NCI-H345 (cell line): Measurements from ENCODE around the gene DGKG.

ENCODE experiments used
- DNase-seq: peaks from one replicate; lab custom pipeline; 2025; lab: John Stamatoyannopoulos, UW

DGKG gene

DNA sequence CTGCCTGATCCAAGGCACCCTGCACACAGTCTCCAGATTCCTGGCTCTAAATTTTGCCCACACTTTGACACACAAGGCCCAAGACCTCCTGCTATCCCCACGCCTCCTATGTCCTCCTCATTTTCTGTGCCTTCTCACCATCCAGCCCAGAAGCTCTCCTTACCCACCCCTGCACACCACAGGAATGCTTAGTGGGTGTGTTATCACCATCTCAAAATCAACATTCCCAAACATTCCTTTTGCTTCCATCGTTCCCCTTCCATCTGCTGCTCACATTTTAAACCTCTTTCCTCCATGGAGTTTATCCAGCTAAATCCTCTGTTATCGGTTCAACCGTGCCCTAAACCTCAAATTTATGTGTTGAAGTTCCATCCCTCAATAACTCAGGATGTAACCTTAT lies 43.9 kb downstream of the DGKG start:
- no peak for DNase-seq

DNA sequence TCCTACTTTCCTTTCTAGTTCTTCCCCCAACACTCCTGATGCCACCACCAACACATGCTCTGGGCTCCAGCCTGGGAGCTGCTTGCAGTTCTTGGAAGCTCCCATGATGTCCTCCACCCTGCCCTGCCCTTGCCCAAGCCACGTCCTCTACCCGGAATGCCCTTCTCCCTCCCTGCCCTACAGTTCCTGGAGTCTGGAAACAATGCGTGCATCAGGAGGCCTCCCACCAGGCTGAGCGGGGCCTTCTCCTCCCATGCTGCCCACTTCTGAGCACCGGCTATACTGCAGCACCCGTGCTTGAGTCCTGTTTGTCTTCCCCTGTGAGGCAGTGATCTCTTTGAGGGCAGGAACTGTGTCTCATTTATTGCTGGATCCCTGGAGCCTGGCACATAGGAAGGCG lies 44.6 kb downstream of the DGKG start:
- DNase-seq = no peak

DNA sequence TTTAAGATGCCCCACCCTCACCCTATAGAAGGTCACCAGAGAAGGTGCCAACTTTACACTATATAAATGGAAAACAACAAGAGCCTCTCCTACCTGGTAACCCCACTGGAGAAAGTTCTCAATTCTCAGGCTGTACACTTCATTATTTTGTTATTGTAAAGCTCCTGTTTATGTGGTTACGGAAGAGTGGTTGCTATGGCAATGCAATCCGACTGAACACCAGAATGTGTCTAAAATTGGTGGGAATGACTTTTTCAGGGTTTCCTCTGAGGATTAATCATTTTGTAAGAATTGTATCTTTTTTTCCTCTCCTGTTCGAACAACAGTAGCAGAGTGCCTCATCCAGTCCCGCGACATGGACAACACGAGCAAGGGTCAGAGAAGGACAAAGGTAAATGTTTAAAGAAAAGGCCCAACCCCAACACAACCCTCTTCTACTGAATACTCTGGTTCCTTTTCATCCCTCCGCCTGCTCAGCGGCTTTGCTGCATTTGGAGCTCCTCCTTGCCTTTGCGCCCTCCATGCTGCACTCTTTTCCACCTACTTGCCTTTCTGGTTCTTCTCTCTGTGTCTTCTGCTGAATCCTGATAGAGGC lies 45.3 kb downstream of the DGKG start:
- DNase-seq = no peak

DNA sequence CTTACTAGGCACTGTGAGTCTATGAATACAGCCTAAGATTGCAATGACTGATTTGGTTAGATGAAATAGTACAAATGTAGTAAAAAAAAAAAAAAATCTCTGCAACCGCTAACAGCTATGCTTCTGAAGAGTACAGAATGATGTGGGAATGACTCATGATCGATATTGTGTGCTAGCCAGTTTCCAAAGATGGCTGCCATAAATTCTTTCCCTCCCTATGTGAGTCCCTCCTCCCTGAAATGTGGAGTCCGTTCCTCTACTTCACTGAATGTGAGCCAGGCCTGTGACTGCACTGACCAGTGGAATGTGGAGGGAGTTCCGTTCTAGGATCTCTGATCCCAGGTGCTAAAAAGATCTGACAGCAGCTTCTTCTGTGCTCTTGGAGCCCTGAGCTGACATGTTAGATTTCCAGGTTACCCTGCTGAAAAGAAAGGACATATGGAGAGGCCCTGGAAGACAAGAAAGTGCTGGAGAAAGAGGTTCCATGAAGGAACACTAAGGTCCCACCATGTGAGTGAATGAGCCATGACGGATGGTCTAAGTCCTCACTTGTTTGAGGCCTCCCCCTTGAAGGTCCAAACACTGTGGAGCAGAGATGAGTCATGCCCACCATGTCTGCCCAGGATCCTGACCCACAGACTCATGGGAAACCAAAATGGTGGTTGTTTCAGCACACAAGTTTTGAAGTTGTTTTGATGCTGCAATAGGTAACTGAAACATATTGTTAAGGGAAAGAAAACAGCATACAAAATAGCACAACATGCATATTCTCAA lies 46.3 kb downstream of the DGKG start:
- DNase-seq = no peak

DNA sequence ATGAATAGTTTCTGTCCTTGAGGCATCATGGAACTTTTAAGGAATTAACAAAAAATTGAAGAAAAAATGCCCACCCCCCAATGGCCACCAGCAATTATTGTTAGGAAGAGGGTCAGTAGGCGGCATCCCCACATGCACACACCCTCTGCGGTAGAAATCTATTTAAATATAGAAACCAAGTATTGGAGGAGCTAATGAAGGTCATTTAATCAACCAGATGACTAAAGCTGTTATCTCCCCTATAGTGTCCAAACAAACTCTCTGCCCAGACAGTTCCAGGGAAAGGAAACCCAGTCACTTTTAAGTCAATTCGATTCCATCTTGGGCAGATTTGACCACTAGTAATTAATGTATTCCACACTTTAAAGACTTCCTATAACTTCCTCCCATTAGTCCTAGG lies 47.1 kb downstream of the DGKG start:
- DNase-seq = no peak

DNA sequence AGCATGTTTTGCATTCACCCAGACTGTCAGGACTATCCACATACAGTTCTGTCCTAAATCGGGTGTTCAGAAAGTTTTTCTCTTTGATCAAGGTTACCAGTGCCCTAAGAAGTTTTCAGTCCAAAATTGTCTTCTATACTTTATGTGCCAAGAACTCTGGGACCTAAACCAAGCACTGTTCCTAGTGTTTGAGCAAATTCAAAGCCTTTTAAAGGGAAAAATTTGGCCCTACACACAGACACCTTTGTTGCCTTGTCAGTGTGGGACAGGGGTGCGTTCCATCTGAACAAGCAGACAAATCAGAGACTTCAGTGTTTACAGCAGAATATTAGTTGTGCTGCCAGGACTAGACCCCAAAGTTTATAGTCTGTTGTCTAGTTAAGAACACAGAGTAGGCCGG lies 50.6 kb downstream of the DGKG start:
- DNase-seq = no peak

DNA sequence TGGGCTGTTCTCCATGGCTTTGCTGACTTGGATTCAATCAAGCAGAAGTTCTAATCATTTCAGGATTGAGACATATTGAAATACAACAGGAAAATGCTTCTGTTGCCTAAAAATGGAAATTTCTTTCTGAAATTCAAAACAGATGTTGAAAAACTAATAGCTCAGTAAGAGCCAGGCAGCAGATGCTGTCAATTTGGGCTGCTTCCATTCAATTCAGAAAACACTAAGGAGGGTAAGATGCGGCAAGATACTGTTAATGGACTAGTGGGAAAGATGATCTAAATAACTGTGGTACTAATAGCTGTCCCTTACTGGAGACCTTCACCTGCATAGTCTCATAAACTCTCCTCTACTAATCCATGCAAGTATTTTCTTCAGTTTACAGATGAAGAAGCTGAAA lies 53.5 kb downstream of the DGKG start:
- no peak for DNase-seq

DNA sequence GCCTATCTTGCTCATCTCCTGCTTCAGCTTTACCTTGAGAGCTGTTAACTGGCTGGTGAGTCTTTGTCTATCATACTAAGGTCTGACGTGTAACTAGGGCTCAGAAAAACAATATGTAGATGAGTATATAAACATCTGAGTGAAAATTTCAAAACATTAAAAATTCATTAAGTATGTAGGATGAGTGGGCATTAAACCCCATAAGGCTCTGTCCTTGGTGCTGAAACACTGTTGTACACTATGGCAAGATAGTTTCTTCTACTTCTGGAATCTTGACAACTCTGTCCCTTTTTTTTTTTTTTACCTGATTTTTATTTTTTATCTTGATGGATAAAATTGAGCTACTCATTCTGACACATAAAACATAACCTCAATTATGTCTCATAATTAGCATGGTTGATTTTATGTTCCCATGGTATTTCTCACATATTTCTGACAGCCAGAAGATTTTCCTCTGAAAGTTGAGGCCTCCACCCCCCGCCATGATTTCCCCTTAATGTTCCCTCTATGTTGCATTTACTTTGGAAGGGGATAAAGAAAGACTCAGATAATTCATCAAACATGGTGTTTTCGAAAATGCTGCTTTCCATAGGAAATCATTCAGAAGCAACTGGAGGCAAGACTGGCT lies 54.3 kb downstream of the DGKG start:
- DNase-seq = no peak

DNA sequence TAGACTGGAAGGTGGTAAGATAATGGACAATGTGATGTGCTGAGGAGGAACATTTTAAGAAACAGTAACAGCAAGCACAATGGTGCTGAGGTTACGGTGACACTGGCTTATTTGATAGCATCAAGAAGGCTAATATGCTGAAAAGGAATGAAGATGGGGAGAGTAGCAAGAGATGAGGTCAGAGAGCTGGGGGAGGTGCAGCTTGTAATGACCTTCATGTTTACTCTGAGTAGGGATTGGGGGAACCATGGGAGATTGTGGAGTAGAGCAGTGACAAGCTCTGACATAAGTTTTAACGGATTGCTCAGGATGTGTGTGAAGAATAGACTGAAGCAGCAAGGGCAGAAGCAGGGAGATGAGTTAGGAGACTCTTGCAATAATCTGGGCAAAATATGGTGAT lies 56.7 kb downstream of the DGKG start:
- DNase-seq = no peak

DNA sequence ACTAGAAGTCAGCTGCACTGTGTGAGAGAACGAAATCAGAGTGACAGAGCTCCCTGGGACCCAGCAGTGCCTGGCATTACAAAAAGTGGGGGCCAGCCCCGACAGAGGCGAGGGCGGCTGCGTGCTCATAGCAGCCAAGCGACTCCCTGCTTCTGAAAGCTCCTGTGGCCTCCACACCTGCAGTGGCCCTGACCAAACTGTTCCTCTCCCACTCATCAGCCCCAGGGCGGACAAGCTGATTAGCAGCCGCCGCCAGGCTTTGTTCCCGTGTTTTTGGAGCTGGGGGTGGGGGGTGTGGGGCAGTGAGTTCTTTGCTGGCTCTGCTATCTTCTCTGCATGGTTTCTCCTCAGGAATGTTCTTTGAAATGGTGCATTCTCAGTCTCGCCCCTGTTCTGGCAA lies 58.1 kb downstream of the DGKG start:
- DNase-seq = no peak

DNA sequence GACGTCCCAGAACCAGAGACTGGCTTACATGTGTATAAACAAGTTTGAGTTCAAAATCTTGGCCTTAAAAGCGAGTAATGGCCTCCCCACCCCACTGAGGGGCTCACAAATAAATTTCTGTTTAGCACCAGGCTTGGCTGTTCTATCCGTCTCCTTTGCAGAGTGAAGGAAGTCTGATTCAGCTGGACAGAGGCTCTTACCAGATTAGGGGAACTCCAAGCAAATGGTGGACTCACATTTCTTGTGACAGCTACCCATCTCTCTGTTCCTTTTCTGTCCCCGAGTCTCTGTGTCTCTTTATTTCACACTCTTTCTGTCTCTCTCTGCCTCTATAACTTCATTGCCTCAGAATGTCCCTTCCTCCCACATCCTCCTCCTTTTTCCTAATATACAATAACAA lies 62.7 kb downstream of the DGKG start:
- DNase-seq = no peak

DNA sequence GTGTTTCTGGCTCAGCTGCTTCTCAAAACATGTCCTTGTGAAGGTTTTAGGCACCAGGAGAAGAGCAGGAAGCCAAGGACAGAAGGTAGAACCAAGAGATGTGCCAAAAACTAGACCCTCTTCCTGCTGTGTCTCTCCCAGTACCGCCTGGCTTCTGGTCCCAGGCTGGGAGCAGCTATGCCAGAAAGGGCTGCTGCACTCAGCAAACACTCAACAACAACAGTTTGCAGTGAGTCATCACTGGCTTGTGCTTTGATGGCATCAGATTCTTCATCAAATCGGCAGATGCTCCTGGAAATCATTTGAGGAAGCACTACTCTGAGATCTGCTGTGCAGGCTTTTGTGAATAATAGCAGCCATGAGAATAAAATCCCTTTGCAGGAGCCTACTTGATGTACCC lies 63.2 kb downstream of the DGKG start:
- peak; percentile 30 for DNase-seq

DNA sequence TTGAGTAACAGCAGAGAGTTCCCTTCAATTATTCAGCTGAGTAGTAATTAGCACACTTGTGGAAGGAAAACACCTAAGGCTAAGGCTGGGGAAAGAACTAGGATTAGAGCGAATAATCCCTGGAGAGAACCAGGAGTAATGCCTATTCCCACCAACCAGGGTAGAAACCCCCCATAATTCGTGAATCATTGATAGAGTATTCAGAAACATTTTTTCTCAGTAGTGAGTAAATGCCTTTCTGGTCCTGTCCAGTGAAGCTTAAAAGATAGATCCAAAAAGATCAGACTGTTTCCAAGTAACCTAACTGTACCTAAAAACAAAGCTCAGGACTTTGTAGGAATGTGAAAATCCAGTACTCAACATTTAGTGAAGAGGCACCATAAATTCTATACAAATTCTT lies 71.2 kb downstream of the DGKG start:
- no peak for DNase-seq

DNA sequence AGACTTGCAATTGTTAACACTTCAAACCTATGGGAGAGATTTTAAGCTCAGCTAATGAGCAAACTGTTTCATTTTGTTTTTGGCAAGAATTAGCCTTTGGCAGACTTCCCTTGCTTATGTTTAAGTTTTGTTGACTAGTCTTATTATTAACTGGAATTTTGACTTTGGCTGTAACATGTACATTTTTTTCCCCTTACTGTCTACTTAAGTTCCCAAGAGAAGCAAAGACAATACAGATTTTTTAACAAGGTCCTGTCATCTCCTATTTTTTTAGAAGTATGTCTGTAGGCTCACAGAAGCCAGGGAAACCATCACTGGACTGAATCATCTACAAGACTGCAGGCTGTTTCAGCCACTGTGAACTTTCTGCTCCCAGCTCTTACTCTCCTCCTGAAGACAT lies 74.3 kb downstream of the DGKG start:
- DNase-seq = no peak

DNA sequence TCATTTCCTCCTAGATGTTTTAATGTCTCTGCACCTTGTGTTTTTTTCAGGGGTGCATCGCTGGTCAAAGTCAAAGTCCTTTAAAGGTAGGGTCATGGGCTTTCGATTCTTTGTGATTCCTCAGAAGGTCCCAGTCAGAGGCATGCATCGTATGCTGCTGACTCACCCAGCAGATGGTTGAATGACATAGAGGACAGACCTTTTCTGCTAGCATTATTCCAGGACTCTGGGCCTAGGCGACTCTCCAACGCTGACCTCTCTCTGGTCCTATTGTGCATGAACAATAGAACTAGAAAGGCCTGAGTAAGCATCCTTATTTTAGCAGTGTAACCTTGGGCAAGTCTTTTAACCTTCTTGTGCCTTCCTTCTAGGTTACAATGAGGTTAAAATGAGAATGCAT lies 75.9 kb downstream of the DGKG start:
- DNase-seq = no peak

DNA sequence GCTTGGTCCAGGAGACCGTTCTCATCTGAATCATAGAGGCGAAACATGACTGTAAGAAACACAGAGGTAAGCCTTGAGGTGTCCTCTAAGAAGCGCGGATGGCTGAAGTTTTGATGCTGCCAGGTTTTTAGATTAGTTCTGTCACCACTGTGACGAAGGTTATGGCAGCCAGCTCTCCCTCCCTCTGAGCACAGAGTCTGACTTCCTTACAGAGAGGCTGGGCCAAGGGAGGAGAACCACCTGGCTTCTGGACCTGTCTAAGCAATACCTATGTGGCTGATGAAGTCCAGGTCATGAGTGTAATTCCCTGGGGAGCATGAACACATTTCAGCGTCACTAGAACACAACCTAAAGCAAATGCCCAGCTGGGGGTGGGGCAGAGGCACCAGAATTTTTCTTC lies 77.4 kb downstream of the DGKG start:
- DNase-seq = no peak

DNA sequence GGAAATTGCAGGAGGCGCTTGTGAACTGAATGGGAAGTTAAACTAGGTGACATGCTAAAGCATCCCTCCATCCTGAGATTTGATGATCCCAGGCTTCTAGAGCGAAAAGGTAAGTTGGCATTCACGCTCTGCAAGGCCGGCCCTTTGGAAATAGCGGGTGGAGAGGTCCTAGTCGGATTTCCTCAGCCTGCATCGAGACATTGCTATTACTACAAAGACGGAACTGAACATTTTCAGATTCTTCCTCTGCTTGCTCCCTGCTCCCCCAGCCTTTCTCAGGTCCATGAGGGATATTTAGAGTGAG lies 77.7 kb downstream of the DGKG start:
- DNase-seq = no peak

DNA sequence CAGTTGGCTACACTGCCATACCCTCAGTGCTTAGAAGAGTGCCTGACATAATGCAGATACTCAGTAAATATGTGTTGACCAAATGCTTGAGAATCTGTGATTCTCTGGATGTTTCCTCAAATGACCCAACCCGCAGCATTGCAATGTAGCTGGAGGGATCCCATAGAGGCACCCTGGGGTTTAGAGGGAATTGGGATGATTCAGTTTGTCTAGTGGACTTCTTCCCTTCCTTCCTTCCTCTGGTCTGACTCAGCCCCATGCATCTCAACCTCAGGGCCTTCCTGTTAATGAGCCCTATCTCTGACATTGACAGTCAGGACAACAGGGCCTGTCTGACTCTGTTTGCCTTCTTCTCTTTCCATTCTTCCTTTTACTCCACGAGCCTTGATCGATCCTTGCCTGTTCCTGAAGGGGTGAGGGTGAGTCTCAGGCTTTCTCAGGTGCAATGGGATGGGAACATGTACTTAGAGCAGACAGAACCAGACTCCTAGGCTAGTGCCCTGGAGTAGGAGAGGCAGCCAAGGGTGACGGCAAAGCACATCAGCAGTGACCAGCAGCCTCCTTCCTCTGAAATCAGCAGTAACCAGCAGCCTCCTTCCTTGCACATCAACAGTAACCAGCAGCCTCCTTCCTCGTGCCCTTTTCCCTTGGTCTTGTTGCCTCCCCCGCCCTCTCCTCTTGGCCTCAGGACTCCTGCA lies 78.2 kb downstream of the DGKG start:
- no peak for DNase-seq

DNA sequence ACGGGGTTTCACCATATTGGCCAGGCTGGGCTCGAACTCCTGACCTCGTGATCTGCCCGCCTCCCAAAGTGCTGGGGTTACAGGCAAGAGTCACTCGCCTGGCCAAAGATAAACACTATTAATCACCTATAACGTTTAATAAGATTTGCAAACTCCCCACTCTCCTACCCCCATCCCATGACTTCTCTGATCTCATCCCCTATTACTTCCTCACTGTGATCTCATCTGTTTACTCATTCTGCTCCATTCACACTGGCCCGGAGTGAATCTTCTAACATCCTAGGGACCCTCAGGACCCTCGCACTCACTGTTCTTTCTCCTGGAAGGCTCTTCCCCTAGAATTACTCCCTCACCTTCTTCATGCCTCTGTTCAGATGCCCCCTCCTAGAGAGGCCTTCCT lies 78.9 kb downstream of the DGKG start:
- DNase-seq = no peak

DNA sequence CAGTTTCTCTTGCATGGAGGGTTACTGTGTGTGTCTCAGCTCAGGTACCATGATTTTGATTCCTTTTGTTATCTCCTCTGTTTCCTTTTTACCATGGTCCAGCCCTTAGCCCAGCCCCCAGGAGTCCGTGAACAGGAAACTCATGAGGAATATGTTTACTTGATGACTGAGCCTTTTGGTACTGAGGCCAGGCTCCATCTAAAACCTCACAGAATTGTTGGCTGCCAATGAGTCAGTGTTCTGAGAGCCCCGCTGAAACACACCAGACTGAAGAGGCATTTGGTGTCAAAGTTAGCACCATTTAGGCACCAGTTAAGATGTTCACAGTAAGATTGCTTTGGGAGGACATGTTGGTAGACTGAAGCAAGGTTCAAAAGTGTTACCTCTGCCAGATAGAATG lies 80.9 kb downstream of the DGKG start:
- no peak for DNase-seq

DNA sequence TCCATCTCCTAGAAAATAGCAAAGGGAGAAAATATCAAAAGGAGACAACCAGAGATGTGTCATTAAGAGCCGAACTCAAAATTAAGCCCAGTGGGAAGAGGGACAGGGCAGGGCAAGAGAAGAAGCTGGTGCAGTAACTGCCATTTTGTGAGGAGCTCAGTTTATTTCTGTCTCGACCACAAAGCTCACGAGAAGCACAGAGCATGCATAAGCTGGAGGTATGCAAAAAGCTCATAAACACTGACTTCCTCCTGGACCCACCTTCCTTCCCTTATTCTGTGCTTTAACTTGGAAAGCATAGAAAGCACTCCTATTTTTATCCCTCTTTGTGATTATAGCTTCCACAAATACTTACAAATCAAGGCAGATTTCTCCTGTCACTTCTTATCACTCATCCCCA lies 81.3 kb downstream of the DGKG start:
- no peak for DNase-seq

DNA sequence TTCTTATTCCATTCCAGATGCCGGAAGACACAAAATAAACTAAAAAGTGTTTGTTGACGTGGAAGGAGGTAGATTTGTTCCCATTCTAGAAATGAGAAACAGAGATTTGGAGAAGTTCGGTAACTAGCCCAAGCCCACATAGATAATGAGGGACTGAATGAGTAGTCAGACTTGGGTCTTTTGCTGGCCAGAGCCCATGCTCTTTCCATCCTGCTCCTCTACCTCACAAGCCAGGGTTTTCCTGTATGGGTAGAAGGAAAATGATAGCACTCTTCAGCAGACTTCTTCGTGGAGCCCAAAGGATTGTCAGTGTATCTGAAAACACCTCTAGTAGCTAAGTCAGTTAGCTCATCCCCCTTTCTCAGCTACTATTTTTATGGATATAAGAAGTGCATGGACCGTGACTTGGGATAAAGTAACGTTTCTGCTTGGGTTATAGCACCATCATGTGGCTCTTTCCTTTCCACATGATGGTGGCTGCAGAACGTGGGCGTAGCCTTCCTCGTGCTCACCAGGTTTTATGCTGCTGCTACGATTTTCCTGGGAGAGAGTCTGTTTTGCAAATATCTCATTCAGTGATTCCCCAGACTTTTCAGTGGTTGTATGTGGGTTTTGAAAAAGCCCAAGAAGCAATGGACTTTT lies 84.6 kb downstream of the DGKG start:
- DNase-seq = no peak

DNA sequence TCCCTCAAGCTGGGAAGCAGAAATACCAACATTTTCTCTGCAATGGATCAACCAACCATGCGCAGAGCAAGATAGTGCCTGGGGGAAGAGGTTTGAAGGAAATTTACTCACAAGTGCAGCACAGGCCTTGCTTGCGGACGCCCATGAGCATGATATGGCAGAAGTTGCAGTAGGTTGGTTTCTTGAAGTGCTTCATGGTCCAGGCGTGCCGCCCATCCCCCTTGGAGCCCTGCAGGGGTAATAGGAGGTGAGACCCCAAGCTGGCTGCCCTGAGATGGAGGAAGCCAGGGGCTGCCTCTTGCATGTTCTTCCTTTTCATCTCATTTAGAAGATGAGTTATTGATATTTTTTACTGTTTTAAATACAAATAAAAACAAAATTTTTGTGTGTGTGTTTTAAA lies 86.6 kb downstream of the DGKG start:
- DNase-seq = no peak
